ENCODE measurements around the gene STAB2. TPM values are rescaled to one million over a fixed set of nuclear protein-coding genes. Genes with fewer than 3 reads are reported as not detected.

STAB2 gene
- total RNA-seq, 1 experiment from 2014 or later, result not detected

DNA sequence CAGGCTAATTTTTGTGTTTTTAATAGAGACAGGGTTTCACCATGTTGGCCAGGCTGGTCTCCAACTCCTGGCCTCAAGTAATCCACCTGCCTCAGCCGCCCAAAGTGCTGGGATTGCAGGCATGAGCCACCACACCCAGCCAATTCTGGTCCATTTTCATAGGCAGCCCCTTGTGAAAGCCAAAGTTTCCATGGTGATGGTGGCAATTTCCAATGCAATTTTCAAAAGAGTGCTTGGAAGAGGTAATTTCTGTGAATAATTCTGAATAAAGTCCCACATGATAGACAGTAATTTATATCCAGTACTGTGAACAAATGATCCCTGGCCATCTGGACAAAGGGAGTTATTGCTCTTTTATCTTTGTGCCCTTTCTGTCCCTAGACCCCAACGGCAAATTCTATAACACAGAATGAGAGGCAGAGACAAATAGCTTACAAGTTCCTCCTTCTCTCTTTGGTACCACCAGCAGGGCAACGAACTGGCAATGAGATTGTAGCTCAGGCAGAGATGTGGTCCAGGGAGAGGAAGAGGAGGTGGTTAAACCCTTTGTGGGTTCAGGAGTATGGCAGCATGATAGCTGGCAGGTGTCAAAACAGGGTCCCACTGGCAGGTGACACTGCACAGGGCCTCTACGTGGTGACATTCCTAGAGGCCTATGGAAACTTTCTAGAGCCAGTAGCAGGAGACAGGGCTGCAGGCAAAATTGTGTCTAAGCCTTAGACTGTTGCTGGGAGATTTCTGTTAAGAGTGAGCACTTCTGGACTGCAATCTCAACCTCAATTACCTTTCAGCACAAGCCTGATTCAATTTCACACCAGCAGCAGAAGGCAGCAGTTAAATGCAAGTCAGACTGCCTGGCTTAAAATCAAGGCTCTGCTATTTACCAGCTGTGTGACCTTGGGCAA lies 207.5 kb downstream of the STAB2 start:
- intact Hi-C loops (cut with micrococcal nuclease), result no loop called here
- Histone ChIP-seq H3K27ac (ENCODE audit: low read depth, low read length) (no peak overlapping the region), H3K4me3 (replicated peaks in 1 of 2; ENCODE audit: low read depth in 1 of 2, low read length in 2 of 2) (no peak overlapping the region), H3K79me2 (ENCODE audit: insufficient read depth, low read length) (no peaks in the 10 kb centered on the region), H3K27me3 (ENCODE audit: insufficient read depth, low read length) (no peaks in the 10 kb centered on the region), H4K20me1 (ENCODE audit: insufficient read depth) (no peaks in the 10 kb centered on the region), H2AFZ (ENCODE audit: low read depth, low read length, poor library complexity, severe bottlenecking) (no peak overlapping the region), H3K36me3 (ENCODE audit: control insufficient read depth in 1 of 2, insufficient read depth in 2 of 2, low read length in 2 of 2) (peaks cover 10 to 15% of the 10 kb centered on the region in 2 experiments), H3K9ac (ENCODE audit: low read length) (no peak overlapping the region), H3K4me1 (ENCODE audit: control insufficient read depth in 1 of 2, insufficient read depth in 2 of 2, low read length in 2 of 2) (peaks cover 0 to 5% of the 10 kb centered on the region in 2 experiments; a peak in 1 of 4 replicates), H3K4me2 (ENCODE audit: low read length) (no peak overlapping the region), H3K9me3 (ENCODE audit: control insufficient read depth in 1 of 2, insufficient read depth in 1 of 2, low read depth in 1 of 2, low read length in 2 of 2) (no peaks in the 10 kb centered on the region), H3K9me2 (ENCODE audit: insufficient read depth) (no peaks in the 10 kb centered on the region)
- no TSS peak for BruUV-seq (replicated peaks)
- TF ChIP-seq CEBPB (IDR thresholded peaks at IDR 0.05; ENCODE audit: low read depth), result no peak
- DNase-seq (ENCODE audit: low read depth, low spot score) (no peak), ATAC-seq (no peak)
- POLR2A ChIA-PET, result no interaction called here
- RAD21 ChIA-PET (ENCODE audit: low non-redundant PET in 1 of 2, low total read pairs in 2 of 2, uncharacterized antibody in 2 of 2, unreplicated experiment in 2 of 2), result no interaction called here
- CTCF ChIA-PET, result no interaction called here

DNA sequence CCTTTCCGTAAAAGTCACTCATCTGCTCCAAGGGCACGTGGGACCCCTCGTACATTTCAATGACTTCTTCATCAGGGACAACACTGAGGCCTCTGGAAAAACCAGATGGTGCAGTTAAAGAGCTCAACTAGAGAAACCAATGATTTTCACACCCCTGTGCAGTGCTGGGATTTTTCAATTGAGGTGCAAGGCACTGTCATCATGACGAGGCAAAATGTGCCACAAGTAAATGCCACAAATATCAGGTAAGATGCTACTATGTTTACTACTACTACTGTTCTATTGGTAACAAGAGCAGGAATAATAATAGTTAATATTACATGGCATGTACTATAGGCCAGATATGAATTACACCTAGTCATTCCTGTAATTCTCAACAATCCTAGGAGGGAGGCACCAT lies 211.5 kb downstream of the STAB2 start:
- peaks cover 28 to 39% of the 10 kb centered on the region in 2 experiments for H3K4me1 ChIP-seq (ENCODE audit: control insufficient read depth in 1 of 2, insufficient read depth in 2 of 2, low read length in 2 of 2)
- no peak for ATAC-seq

More for the DNA sequence above, 211.5 kb downstream of the STAB2 start:
- H3K9me3 ChIP-seq (ENCODE audit: control insufficient read depth in 1 of 2, insufficient read depth in 1 of 2, low read depth in 1 of 2, low read length in 2 of 2), result no peaks in the 10 kb centered on the region
- H3K27ac ChIP-seq (ENCODE audit: low read depth, low read length), result no peak overlapping the region
- intact Hi-C loops (cut with micrococcal nuclease), result no loop called here
- ChIA-PET RAD21 (ENCODE audit: low non-redundant PET in 1 of 2, low total read pairs in 2 of 2, uncharacterized antibody in 2 of 2, unreplicated experiment in 2 of 2) (no interaction called here), CTCF (no interaction called here), POLR2A (no interaction called here)
- no peak overlapping the region for H2AFZ ChIP-seq (ENCODE audit: low read depth, low read length, poor library complexity, severe bottlenecking)
- BruUV-seq (replicated peaks), result no TSS peak
- H3K4me3 ChIP-seq (replicated peaks in 1 of 2; ENCODE audit: low read depth in 1 of 2, low read length in 2 of 2), result no peak overlapping the region
- H3K9ac ChIP-seq (ENCODE audit: low read length), result no peak overlapping the region
- no peaks in the 10 kb centered on the region for H3K9me2 ChIP-seq (ENCODE audit: insufficient read depth)
- no peaks in the 10 kb centered on the region for H4K20me1 ChIP-seq (ENCODE audit: insufficient read depth)
- no peaks in the 10 kb centered on the region for H3K27me3 ChIP-seq (ENCODE audit: insufficient read depth, low read length)
- peaks cover 3 to 6% of the 10 kb centered on the region in 2 experiments for H3K36me3 ChIP-seq (ENCODE audit: control insufficient read depth in 1 of 2, insufficient read depth in 2 of 2, low read length in 2 of 2)
- H3K79me2 ChIP-seq (ENCODE audit: insufficient read depth, low read length), result no peaks in the 10 kb centered on the region
- DNase-seq (ENCODE audit: low read depth, low spot score), result no peak
- H3K4me2 ChIP-seq (ENCODE audit: low read length), result no peak overlapping the region
- TF ChIP-seq TCF7L2 (IDR thresholded peaks at IDR 0.05; ENCODE audit: borderline replicate concordance, extremely low read depth, insufficient read depth, insufficient read length) (no peak), SP1 (IDR thresholded peaks at IDR 0.05; ENCODE audit: low read depth) (no peak), SIN3A (IDR thresholded peaks at IDR 0.05; ENCODE audit: low read depth) (no peak), ZFX (IDR thresholded peaks at IDR 0.05) (no peak), JUND (IDR thresholded peaks at IDR 0.05) (no peak), POLR2A (IDR thresholded peaks at IDR 0.05; ENCODE audit: borderline replicate concordance, extremely low read depth, insufficient read depth, insufficient read length) (no peak), ZNF274 (IDR thresholded peaks at IDR 0.05; ENCODE audit: low read depth, low read length) (no peak), FOSL1 (IDR thresholded peaks at IDR 0.05; ENCODE audit: low read depth) (no peak), POLR2AphosphoS5 (IDR thresholded peaks at IDR 0.05; ENCODE audit: low read depth, low read length) (no peak)
- TF ChIP-seq, protein P1, sequence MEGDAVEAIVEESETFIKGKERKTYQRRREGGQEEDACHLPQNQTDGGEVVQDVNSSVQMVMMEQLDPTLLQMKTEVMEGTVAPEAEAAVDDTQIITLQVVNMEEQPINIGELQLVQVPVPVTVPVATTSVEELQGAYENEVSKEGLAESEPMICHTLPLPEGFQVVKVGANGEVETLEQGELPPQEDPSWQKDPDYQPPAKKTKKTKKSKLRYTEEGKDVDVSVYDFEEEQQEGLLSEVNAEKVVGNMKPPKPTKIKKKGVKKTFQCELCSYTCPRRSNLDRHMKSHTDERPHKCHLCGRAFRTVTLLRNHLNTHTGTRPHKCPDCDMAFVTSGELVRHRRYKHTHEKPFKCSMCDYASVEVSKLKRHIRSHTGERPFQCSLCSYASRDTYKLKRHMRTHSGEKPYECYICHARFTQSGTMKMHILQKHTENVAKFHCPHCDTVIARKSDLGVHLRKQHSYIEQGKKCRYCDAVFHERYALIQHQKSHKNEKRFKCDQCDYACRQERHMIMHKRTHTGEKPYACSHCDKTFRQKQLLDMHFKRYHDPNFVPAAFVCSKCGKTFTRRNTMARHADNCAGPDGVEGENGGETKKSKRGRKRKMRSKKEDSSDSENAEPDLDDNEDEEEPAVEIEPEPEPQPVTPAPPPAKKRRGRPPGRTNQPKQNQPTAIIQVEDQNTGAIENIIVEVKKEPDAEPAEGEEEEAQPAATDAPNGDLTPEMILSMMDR (IDR thresholded peaks at IDR 0.05 in 2 of 3, conservative IDR thresholded peaks at IDR 0.05 in 1 of 3; ENCODE audit: borderline replicate concordance in 1 of 3, insufficient read depth in 1 of 3, low read depth in 2 of 3, low read length in 2 of 3), result no peak
- TF ChIP-seq, protein P2, sequence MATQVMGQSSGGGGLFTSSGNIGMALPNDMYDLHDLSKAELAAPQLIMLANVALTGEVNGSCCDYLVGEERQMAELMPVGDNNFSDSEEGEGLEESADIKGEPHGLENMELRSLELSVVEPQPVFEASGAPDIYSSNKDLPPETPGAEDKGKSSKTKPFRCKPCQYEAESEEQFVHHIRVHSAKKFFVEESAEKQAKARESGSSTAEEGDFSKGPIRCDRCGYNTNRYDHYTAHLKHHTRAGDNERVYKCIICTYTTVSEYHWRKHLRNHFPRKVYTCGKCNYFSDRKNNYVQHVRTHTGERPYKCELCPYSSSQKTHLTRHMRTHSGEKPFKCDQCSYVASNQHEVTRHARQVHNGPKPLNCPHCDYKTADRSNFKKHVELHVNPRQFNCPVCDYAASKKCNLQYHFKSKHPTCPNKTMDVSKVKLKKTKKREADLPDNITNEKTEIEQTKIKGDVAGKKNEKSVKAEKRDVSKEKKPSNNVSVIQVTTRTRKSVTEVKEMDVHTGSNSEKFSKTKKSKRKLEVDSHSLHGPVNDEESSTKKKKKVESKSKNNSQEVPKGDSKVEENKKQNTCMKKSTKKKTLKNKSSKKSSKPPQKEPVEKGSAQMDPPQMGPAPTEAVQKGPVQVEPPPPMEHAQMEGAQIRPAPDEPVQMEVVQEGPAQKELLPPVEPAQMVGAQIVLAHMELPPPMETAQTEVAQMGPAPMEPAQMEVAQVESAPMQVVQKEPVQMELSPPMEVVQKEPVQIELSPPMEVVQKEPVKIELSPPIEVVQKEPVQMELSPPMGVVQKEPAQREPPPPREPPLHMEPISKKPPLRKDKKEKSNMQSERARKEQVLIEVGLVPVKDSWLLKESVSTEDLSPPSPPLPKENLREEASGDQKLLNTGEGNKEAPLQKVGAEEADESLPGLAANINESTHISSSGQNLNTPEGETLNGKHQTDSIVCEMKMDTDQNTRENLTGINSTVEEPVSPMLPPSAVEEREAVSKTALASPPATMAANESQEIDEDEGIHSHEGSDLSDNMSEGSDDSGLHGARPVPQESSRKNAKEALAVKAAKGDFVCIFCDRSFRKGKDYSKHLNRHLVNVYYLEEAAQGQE (IDR thresholded peaks at IDR 0.05; ENCODE audit: low read depth), result no peak
